Heart left ventricle (tissue), 13 donors: Measurements from ENCODE around the gene EMID1.

ENCODE experiments used
- POLR2A ChIP-seq, 2 donors: fragments of 450-650 bp; IDR thresholded peaks; one replicate each; pipeline ENCODE4 v1.6.1; 2017; ENCODE audit warnings: antibody characterized with exemption in 2 of 2, mild to moderate bottlenecking in 2 of 2, moderate library complexity in 2 of 2
- TF ChIP-seq, protein P1 (sequence below), 12 donors: fragments of 200-600 bp; sonication (generic) in 4 of 12; IDR thresholded peaks; one replicate each; pipeline versions ENCODE4 v1.5.0 to v1.8.0; 2018 to 2022; ENCODE audit warnings: antibody characterized with exemption in 12 of 12, mild to moderate bottlenecking in 5 of 12
- donor health status: ischemic (EF 13 %, LVEDD 7.1; RV severe dilation, severe dysfunction).
- donor health status: DM: no; HTN: yes; CAD: no.
- donor health status: DM: no; HTN: no; CAD: no.
- donor health status: ischemic (EF 25% LVEDD 6.9; RV normal size, moderate dysfunction).
- donor health status: ischemic (EF 25% LVEDD 5.7; RV mildly dilated, moderate dysfunction).
- donor health status: ischemic (EF 35%, LVEDD 5.7; RV mildly dilated, moderate dysfunction).
- donor health status: nonischemic (EF 11% LVEDD 7.7; RV severe dilation, severe dysfunction).
- donor health status: DM: yes; HTN: yes; CAD: no.
- donor health status: PGD.
- donor health status: ischemic (EF 29% LVEDD 5.4; RV normal size, mild dysfunction).
- donor health status: nonischemic (EF 23%, LVEDD 6.1; RV moderate dilation, normal function).

DNA sequence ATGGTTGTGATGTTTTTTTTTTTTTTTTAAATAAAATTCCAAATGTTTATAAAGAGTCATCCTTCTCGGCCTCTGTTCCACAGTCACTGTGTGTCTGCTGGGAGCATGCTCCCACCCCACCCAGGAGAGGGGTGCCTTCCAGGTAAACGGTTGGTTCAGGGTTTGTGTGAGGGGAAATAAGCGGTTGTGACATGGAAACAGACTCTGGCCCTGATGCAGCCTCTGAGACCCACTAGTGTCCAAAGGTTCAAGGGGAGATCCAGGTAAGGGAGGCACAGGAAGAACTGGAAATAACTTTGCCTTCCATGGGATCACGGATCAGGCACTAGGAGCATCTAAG is 94.7 kb downstream of the EMID1 start:
- TF ChIP-seq, protein P1, sequence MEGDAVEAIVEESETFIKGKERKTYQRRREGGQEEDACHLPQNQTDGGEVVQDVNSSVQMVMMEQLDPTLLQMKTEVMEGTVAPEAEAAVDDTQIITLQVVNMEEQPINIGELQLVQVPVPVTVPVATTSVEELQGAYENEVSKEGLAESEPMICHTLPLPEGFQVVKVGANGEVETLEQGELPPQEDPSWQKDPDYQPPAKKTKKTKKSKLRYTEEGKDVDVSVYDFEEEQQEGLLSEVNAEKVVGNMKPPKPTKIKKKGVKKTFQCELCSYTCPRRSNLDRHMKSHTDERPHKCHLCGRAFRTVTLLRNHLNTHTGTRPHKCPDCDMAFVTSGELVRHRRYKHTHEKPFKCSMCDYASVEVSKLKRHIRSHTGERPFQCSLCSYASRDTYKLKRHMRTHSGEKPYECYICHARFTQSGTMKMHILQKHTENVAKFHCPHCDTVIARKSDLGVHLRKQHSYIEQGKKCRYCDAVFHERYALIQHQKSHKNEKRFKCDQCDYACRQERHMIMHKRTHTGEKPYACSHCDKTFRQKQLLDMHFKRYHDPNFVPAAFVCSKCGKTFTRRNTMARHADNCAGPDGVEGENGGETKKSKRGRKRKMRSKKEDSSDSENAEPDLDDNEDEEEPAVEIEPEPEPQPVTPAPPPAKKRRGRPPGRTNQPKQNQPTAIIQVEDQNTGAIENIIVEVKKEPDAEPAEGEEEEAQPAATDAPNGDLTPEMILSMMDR (IDR thresholded peaks at IDR 0.05) = no peak
- no peak for TF ChIP-seq POLR2A (IDR thresholded peaks at IDR 0.05)
